Gastrocnemius medialis (tissue), 4 donors: ENCODE results near the gene CDK14.

ENCODE experiments used
- POLR2A ChIP-seq, 2 donors: fragments of 450-650 bp; IDR thresholded peaks; one replicate each; pipeline ENCODE4 v1.6.1; 2017; ENCODE audit warnings: antibody characterized with exemption in 2 of 2, mild to moderate bottlenecking in 2 of 2, moderate library complexity in 2 of 2
- TF ChIP-seq, protein P1 (sequence below), 5 experiments: fragments of 450-650 bp in 3 of 5; fragments of 200-600 bp in 2 of 5; sonication (generic) in 2 of 5; IDR thresholded peaks in 4 of 5; conservative IDR thresholded peaks in 1 of 5; 1 replicate in 4 of 5; 2 replicates in 1 of 5; pipeline ENCODE4 v1.5.1; 2016 to 2019; ENCODE audit warnings: antibody characterized with exemption in 5 of 5, mild to moderate bottlenecking in 3 of 5, moderate library complexity in 3 of 5

DNA sequence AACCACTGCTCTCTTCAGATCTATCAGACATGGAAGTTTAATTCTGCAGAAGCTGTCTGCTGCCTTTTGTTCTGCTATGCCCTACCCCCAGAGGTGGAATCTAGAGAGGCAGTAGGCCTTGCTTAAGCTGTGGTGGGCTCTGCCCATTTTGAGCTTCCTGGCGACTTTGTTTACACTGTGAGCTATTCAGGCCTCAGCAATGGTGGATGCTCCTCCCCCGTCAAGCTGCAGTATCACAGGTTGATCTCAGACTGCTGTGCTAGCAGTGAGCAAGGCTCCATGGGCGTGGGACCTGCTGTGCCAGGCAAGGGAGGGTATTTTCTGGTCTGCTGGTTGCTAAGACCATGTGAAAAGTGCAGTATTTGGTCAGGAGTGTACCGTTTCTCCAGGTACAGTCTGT lies 45.1 kb upstream of the CDK14 start:
- TF ChIP-seq, protein P1, sequence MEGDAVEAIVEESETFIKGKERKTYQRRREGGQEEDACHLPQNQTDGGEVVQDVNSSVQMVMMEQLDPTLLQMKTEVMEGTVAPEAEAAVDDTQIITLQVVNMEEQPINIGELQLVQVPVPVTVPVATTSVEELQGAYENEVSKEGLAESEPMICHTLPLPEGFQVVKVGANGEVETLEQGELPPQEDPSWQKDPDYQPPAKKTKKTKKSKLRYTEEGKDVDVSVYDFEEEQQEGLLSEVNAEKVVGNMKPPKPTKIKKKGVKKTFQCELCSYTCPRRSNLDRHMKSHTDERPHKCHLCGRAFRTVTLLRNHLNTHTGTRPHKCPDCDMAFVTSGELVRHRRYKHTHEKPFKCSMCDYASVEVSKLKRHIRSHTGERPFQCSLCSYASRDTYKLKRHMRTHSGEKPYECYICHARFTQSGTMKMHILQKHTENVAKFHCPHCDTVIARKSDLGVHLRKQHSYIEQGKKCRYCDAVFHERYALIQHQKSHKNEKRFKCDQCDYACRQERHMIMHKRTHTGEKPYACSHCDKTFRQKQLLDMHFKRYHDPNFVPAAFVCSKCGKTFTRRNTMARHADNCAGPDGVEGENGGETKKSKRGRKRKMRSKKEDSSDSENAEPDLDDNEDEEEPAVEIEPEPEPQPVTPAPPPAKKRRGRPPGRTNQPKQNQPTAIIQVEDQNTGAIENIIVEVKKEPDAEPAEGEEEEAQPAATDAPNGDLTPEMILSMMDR (IDR thresholded peaks at IDR 0.05 in 4 of 5, conservative IDR thresholded peaks at IDR 0.05 in 1 of 5): no peak
- TF ChIP-seq POLR2A (IDR thresholded peaks at IDR 0.05): no peak
